AG10803 (cell line): ENCODE results near the gene CFAP74.

Experiments used
- DNase-seq: peaks from one replicate; pipeline ENCODE4 v3.0.0; 2010; ENCODE audit warnings: low read depth
- H3K4me3 ChIP-seq: 2 replicates; pipeline ENCODE4 v1.5.1; 2011; ENCODE audit warnings: mild to moderate bottlenecking, low read length, control low read depth
- TF ChIP-seq, protein P1 (sequence below): conservative IDR thresholded peaks from 2 replicates; pipeline ENCODE4 v1.5.1; 2011; ENCODE audit warnings: mild to moderate bottlenecking, low read length, control low read depth, inconsistent platforms

CFAP74 gene

DNA sequence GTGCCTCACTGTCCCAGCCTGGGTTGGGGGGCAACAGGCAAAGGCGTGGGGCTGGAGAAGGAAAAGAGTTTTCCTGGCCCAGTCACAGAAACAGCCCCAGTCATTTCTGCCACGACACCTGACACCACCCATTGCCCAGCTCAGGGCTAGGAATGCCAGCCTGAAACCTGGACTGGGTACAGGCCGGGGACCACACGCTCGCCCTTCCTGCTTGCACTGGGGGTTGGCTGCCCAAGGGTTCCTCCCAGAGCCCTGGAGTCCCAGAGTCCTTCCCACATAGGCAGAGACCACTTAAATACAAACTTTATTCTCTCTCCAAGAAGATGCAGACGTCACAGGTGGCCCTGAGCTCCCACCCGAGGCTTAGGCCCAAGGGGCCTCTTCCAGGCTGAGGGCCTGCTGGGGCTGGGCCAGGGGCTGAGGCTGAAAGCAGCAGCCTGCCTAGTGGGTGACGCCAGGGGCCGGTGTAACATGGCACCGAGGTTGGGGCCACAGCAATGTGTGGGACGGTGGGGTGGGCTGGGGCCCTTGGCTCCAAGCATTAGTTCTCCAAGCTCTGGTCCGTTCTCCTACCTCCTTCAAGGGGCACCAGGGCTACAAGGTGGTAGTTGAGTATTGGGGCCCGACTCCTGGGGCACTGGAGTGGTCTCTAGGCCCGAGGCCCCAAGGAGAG is 86.1 kb downstream of the CFAP74 start:
- H3K4me3 ChIP-seq: no peak overlapping the region
- DNase-seq: no peak
- TF ChIP-seq, protein P1, sequence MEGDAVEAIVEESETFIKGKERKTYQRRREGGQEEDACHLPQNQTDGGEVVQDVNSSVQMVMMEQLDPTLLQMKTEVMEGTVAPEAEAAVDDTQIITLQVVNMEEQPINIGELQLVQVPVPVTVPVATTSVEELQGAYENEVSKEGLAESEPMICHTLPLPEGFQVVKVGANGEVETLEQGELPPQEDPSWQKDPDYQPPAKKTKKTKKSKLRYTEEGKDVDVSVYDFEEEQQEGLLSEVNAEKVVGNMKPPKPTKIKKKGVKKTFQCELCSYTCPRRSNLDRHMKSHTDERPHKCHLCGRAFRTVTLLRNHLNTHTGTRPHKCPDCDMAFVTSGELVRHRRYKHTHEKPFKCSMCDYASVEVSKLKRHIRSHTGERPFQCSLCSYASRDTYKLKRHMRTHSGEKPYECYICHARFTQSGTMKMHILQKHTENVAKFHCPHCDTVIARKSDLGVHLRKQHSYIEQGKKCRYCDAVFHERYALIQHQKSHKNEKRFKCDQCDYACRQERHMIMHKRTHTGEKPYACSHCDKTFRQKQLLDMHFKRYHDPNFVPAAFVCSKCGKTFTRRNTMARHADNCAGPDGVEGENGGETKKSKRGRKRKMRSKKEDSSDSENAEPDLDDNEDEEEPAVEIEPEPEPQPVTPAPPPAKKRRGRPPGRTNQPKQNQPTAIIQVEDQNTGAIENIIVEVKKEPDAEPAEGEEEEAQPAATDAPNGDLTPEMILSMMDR: no peak

DNA sequence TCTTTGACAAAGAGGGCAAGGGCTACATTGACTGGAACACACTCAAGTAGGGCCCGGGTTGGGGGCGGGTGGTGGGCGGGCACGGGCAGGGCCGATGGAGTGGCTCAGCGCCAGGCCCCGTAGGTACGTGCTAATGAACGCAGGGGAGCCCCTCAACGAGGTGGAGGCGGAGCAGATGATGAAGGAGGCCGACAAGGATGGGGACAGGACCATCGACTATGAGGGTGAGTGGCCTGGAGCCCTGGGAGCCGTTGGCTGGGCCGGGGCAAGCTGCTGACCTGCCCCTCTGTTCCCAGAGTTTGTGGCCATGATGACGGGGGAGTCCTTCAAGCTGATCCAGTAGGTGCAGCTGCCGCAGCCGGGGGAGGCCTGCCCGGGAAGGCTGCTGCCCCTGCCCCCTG is 86.7 kb downstream of the CFAP74 start:
- H3K4me3 ChIP-seq: no peak overlapping the region
- no peak for DNase-seq
- TF ChIP-seq, protein P1: no peak

DNA sequence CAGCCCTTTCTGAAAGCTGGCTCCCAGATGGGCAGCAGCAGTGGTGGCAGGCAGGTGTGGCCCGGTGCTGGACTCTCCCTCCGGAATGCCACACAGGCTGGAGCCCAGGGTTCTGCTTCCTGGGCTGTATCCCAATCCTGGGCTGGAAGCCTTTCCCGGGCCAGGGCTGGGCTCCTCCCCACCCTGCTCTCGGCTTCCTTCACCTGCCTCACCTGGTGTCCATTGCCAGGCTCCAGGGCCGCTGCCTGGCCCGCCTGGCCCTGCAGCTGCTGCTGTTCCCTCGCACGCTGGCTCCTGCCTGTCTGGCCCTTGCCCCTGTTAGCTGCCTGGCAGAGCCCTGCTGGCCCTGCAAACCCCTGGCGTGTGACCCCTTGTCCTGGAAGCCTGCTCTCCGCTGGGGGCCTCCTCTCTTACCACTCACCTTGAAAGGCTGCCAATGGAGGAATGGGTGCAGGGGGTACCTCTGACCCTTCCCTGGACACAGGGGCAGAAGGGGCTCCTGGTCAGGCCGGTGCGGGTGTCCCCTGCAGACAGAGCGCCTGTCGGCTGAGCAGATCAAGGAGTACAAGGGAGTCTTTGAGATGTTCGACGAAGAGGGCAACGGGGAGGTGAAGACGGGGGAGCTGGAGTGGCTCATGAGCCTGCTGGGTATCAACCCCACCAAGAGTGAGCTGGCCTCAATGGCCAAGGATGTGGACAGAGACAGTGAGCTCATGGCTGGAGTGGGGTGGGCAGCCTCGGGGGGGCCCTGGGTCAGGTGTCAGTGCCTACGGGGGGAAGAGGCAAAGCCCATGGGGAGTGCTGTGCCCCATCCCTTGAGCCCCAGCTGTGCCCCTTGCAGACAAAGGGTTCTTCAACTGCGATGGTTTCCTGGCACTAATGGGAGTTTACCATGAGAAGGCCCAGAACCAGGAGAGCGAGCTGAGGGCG is 87.4 kb downstream of the CFAP74 start:
- no peak overlapping the region for H3K4me3 ChIP-seq
- TF ChIP-seq, protein P1: no peak
- no peak for DNase-seq

DNA sequence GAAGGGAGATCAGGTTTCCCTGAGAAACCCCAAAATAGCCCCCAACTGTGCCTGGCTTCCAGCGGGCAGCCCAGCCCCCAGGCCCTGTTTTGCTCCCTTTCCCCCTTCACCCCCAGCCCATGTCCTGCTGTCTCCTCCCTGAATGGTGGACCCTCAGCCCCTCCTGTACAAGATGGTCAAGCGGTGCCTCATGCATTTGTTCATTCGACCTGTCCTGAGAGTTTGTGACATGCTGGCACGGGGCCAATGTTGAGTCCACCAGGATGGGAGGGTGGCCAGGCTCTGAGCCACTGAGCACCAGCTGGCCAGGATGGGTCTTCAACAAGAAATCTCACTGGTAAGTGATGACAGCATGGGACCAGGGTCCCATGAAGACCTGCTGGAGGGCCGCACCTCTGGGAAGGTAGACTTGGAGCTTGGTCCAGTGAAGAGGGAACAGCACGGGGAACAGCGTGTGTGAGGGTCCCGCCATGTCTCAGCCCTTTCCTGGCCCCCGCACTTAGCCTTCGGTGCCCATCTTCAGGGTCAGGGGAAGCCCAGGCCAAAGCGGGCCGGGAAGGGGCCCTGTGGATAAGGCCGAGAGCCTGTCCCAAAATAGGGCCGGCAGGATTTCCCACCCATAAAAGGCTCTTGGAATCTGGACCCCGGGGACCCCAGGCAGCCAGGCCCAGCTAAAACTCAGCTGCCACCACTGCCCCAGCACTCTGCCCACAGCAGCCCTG is 88.5 kb downstream of the CFAP74 start, which contains the start of gene CALML6:
Gene CALML6 (plus strand): TSS at position 290 of the 722 bp plus-strand sequence. CDS start 21 bp downstream, at position 311.
- no peak within 1 kb of the TSS for H3K4me3 ChIP-seq
- TF ChIP-seq, protein P1: no peak
- DNase-seq: no peak

DNA sequence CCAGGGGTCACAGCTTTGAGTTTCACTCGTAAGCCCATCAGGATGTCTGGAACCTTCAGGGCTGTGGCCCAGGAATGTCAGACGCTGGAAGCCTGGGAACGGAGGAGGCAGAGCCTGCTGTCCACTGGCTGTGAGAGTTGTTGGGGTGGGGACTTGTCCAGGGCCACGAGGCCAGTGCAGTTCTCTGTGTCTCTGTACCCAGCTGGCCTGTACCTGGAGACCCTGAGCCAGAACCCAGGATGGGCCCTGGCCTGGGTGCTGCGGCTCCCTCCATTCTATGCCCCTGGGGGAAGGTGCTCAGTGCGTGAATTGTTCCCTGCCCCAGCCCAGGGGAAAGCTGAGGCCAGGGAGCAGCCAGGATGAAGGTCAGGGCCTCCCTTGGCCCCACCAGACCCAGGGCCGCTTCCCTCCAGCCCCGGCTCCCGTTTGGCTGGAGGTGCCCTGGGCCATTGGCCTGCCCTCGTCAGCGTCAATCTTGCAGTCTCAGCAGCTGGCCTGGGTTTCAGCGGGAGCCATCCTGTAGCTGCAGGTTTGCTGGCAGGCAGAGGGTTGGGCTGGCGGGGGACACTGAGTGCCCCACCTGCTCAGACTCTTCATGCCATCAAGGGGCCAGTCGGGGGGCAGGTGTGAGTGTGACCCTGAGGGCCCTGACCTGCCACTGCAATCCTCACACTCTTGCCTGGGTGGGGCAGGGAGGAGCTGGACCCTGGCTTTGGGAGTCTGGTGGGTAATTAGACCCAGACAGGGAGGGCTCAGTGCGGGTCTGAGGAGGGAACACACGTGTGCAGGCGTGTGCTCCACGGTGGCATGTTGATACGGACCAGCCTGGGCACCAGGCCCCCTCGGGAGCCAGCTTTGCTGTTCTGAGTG is 89.2 kb downstream of the CFAP74 start:
- TF ChIP-seq, protein P1: no peak
- no peak overlapping the region for H3K4me3 ChIP-seq
- no peak for DNase-seq

DNA sequence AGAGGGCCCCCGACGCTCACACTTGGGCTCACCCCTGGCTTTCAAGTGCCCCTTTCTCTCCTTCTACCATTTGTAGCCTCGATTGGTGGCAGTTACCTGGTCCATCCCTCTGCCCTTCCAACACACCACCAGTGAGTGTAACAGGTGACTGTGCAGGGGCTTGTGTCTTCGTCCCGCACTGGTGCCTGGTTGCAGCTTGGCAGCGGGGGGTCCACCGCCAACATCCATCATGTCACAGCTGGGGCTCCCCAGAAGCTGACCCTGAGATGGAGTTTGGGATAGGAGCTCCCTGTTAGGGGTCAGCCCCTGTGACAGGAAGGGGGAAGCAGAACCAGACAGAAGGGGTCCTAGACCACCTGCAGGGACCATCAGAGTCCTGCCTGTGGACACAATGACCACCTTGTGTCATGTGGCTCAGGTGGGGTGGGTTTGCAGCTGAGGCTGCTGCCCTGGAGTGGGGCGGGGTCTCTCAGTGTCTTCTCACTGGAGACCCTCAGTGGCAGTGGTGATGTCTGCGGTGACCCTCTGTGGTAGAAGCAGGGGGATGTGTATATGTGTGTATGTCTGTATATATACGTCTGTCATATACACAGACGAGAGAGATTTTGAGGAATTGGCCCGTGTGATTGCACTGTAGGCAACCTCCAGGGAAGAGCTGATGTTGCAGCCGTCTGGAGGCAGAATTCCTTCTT is 92.1 kb downstream of the CFAP74 start:
- no peak for DNase-seq
- TF ChIP-seq, protein P1: no peak
- H3K4me3 ChIP-seq: no peak overlapping the region
